Gastrocnemius medialis (tissue), 4 donors: Measurements from ENCODE around the gene TUBD1.
"Not testable (repeated sequence)": the region's sequence is repeated elsewhere in the genome, so short reads cannot be mapped to it uniquely, and the experiment has no call there.

Experiments used
- CTCF ChIP-seq, 5 experiments: fragments of 450-650 bp in 3 of 5; fragments of 200-600 bp in 2 of 5; sonication (generic) in 2 of 5; IDR thresholded peaks in 4 of 5; conservative IDR thresholded peaks in 1 of 5; 1 replicate in 4 of 5; 2 replicates in 1 of 5; pipeline ENCODE4 v1.5.1; 2016 to 2019; ENCODE audit warnings: antibody characterized with exemption in 5 of 5, mild to moderate bottlenecking in 3 of 5, moderate library complexity in 3 of 5
- POLR2A ChIP-seq, 2 donors: fragments of 450-650 bp; IDR thresholded peaks; one replicate each; pipeline ENCODE4 v1.6.1; 2017; ENCODE audit warnings: antibody characterized with exemption in 2 of 2, mild to moderate bottlenecking in 2 of 2, moderate library complexity in 2 of 2

- not testable (repeated sequence) for TF ChIP-seq CTCF (IDR thresholded peaks at IDR 0.05 in 4 of 5, conservative IDR thresholded peaks at IDR 0.05 in 1 of 5); POLR2A (IDR thresholded peaks at IDR 0.05)
Observed at GRCh38 chr17:59828819-59829216, 63.9 kb downstream of the TUBD1 start.
